ENCODE measurements around the gene TP53.

- TF ChIP-seq POLR2A (IDR thresholded peaks at IDR 0.05) (no peak), CTCF (IDR thresholded peaks at IDR 0.05) (no peak), POLR2AphosphoS5 (IDR thresholded peaks at IDR 0.05; ENCODE audit: insufficient read depth in 1 of 2, low read depth in 1 of 2) (no peak)
These were observed 19.5 kb upstream of the TP53 start for GRCh38 chr17:7706631-7707354.

Measured in vagina (tissue), 2 donors.